CD14-positive monocyte (primary cell): ENCODE measurements around the gene MLLT1. TPM values are rescaled to one million over a fixed set of nuclear protein-coding genes. Genes with fewer than 3 reads are reported as not detected.

Experiments used
- DNase-seq, 3 donors: peaks; one replicate each; pipeline ENCODE4 v3.0.0-alpha.2; 2011 to 2022
- H2AFZ ChIP-seq: 2 replicates; pipeline ENCODE4 v1.6.0; 2012; ENCODE audit warnings: mild to moderate bottlenecking, low read depth, low read length, inconsistent platforms; ENCODE audit not compliant: insufficient read depth, poor library complexity, severe bottlenecking
- H3K27ac ChIP-seq, 2 donors: 1 replicate in 1 of 2; 2 replicates in 1 of 2; pipeline ENCODE4 v1.5.1; 2012 to 2013; ENCODE audit warnings: low read length in 2 of 2, control low read depth in 1 of 2, inconsistent platforms in 1 of 2, low read depth in 1 of 2, mild to moderate bottlenecking in 1 of 2
- H3K27me3 ChIP-seq, 2 donors: one replicate each; pipeline versions ENCODE4 v1.6.0 to v1.6.1; 2011 to 2013; ENCODE audit warnings: low read length in 2 of 2; ENCODE audit not compliant: control insufficient read depth in 2 of 2, insufficient read depth in 2 of 2
- H3K36me3 ChIP-seq, 2 donors: replicated peaks in 1 of 2; 1 replicate in 1 of 2; 2 replicates in 1 of 2; pipeline versions ENCODE4 v1.5.1 to v1.6.1; 2012 to 2013; ENCODE audit warnings: low read length in 2 of 2, control low read depth in 1 of 2, inconsistent platforms in 1 of 2, mild to moderate bottlenecking in 1 of 2; ENCODE audit not compliant: insufficient read depth in 2 of 2, control insufficient read depth in 1 of 2
- H3K4me1 ChIP-seq, 2 donors: 1 replicate in 1 of 2; 2 replicates in 1 of 2; pipeline versions ENCODE4 v1.5.1 to v1.6.1; 2012 to 2013; ENCODE audit warnings: low read length in 2 of 2, control low read depth in 1 of 2, inconsistent platforms in 1 of 2, mild to moderate bottlenecking in 1 of 2, moderate library complexity in 1 of 2; ENCODE audit not compliant: insufficient read depth in 2 of 2, control insufficient read depth in 1 of 2
- H3K4me2 ChIP-seq: replicated peaks from 2 replicates; pipeline ENCODE3; 2012; ENCODE audit warnings: low read length, moderate library complexity, mild to moderate bottlenecking; ENCODE audit not compliant: poor library complexity, severe bottlenecking; ENCODE audit errors: extremely low read depth
- H3K4me3 ChIP-seq, 3 experiments: fragments of 200-600 bp in 1 of 3; sonication (generic) in 1 of 3; replicated peaks in 1 of 3; 1 replicate in 2 of 3; 2 replicates in 1 of 3; pipeline ENCODE4 v1.5.1; 2011 to 2013; ENCODE audit warnings: low read length in 3 of 3, mild to moderate bottlenecking in 3 of 3, control low read depth in 2 of 3, low read depth in 2 of 3, inconsistent platforms in 1 of 3, moderate library complexity in 1 of 3
- H3K79me2 ChIP-seq: 2 replicates; pipeline ENCODE4 v1.6.0; 2012; ENCODE audit warnings: mild to moderate bottlenecking, control low read depth, inconsistent platforms, low read length, moderate library complexity; ENCODE audit not compliant: insufficient read depth
- H3K9ac ChIP-seq: 2 replicates; pipeline ENCODE4 v1.6.0; 2017; ENCODE audit warnings: low read length, mild to moderate bottlenecking; ENCODE audit not compliant: insufficient read depth, poor library complexity, severe bottlenecking
- H3K9me3 ChIP-seq, 2 donors: replicated peaks in 1 of 2; 1 replicate in 1 of 2; 2 replicates in 1 of 2; pipeline versions ENCODE4 v1.5.1 to v1.6.1; 2012 to 2013; ENCODE audit warnings: low read length in 2 of 2, control low read depth in 1 of 2; ENCODE audit not compliant: control insufficient read depth in 1 of 2, insufficient read depth in 1 of 2
- H4K20me1 ChIP-seq: 2 replicates; pipeline ENCODE4 v1.6.0; 2012; ENCODE audit warnings: mild to moderate bottlenecking, low read length, control low read depth, moderate library complexity; ENCODE audit not compliant: insufficient read depth
- H3K27ac Mint-ChIP-seq, 7 donors: one replicate each; pipeline ENCODE4 v1.8.0; 2020; ENCODE audit warnings: mild to moderate bottlenecking in 7 of 7, mixed read lengths in 7 of 7, moderate library complexity in 6 of 7, inconsistent platforms in 2 of 7
- H3K27me3 Mint-ChIP-seq, 3 donors: one replicate each; pipeline ENCODE4 v1.8.0; 2021 to 2022; ENCODE audit warnings: low read depth in 3 of 3, mild to moderate bottlenecking in 3 of 3, mixed read lengths in 3 of 3, moderate library complexity in 3 of 3, inconsistent platforms in 1 of 3
- H3K36me3 Mint-ChIP-seq, 2 donors: one replicate each; pipeline ENCODE4 v1.8.0; 2020; ENCODE audit warnings: mixed read lengths in 2 of 2, inconsistent platforms in 1 of 2, mild to moderate bottlenecking in 1 of 2
- H3K4me1 Mint-ChIP-seq: one replicate; pipeline ENCODE4 v1.8.0; 2020; ENCODE audit warnings: mild to moderate bottlenecking, mixed read lengths
- H3K4me3 Mint-ChIP-seq, 2 donors: one replicate each; pipeline ENCODE4 v1.8.0; 2020; ENCODE audit warnings: mild to moderate bottlenecking in 2 of 2, mixed read lengths in 2 of 2, moderate library complexity in 1 of 2
- H3K9me3 Mint-ChIP-seq, 7 donors: one replicate each; pipeline ENCODE4 v1.8.0; 2020 to 2022; ENCODE audit warnings: mixed read lengths in 7 of 7, mild to moderate bottlenecking in 6 of 7, moderate library complexity in 6 of 7, inconsistent platforms in 2 of 7
- CTCF ChIP-seq: fragments of 200-600 bp; IDR thresholded peaks from one replicate; pipeline ENCODE4 v1.8.0; 2022; ENCODE audit warnings: antibody characterized with exemption, mild to moderate bottlenecking
- WGBS: methylation state at CpG from one replicate; pipeline ENCODE4 v1.1.5; 2013; ENCODE audit warnings: missing lambda C conversion rate; ENCODE audit not compliant: insufficient coverage; 5-methylcytosine and 5-hydroxymethylcytosine counted together
- intact Hi-C, 2 donors: fragments of 100-400 bp; cut with micrococcal nuclease; formaldehyde crosslinking; loops; one replicate each; pipeline versions ENCODE4 v1.15.0 to v1.15.1; 2023
- polyA plus RNA-seq, 3 donors: library from polyadenylated mRNA; depleted of rRNA in 1 of 3; unstranded in 2 of 3; stranded (reverse) in 1 of 3; fragments of 300-500 nt in 2 of 3; fragments of >200 nt in 1 of 3; fragmentation: Illumina TruSeq in 2 of 3; gene quantifications; 1 replicate in 2 of 3; 2 replicates in 1 of 3; pipeline ENCODE4 v1.2.3, GENCODE V29; 2012 to 2021

MLLT1 gene
- polyA plus RNA-seq, 3 donors: 0.65 to 17.3 (median 0.99) TPM

DNA sequence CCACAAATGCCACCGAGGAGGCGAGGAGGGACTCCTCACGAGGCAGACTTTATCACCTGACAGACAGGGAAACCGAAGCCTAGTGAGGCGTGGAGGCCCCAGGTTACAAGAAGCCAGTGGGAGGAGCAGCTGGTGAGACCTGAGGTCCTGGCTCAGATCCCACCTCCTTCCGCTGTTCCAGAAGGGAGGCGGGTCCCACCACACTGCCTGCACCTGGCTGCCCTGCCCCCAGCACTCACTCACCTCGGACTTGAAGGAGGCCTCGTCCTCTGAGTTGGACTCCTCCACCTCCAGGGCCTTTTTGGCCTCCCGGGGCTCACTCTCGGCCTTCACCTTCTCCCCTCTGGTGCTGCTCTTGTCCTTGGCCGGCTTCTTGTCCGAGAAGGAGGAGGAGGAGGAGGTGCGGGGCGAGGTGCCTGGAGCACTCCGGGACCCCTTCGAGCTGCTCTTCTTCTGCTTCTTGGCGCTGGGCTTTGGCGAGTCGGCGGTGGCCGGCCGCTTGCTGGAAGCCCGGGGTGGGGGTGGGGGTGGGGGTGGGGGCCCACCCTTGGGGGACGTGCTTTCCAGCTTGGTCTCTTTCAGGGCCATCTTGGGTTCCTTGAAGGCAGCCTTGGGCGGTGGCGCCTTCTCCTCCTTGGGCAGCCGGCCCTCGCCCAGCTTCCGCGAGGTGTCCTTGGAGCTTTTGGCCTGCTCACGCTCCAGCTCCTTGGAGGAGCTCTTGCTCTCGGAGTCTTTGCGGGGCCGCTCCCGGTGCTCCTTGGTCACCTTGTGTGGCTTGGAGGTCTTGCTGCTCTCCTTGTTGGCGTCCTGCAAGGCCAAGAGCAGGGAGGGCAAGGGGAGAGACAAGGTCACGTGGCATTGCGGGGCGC, 57.7 kb downstream of the MLLT1 start:
- H3K79me2 ChIP-seq: no peaks in the 10 kb centered on the region
- Mint-ChIP-seq H3K4me3 (no peak overlapping the region), H3K36me3 (peaks cover 34 to 75% of the 10 kb centered on the region in 2 donors), H3K27me3 (peaks cover 0 to 3% (median 0%) of the 10 kb centered on the region in 3 donors), H3K27ac (peak overlapping the region in 2 of 7 donors; percentile 13 to 73), H3K4me1 (peaks cover 4% of the 10 kb centered on the region), H3K9me3 (no peaks in the 10 kb centered on the region)
- WGBS: 96% methylated on average over 15 of the region's 40 CpGs
- H3K27me3 ChIP-seq: no peaks in the 10 kb centered on the region
- H2AFZ ChIP-seq: no peak overlapping the region
- H4K20me1 ChIP-seq: peaks cover 57% of the 10 kb centered on the region
- H3K4me2 ChIP-seq: no peak overlapping the region
- no peak overlapping the region for H3K27ac ChIP-seq
- H3K4me3 ChIP-seq: no peak overlapping the region
- H3K9ac ChIP-seq: no peak overlapping the region
- no peaks in the 10 kb centered on the region for H3K9me3 ChIP-seq
- intact Hi-C loops: no loop called here
- H3K36me3 ChIP-seq: peaks cover 69 to 80% of the 10 kb centered on the region in 2 donors
- no peaks in the 10 kb centered on the region for H3K4me1 ChIP-seq
- no peak for DNase-seq
- no peak for TF ChIP-seq CTCF

- Histone ChIP-seq H3K4me1 (no peaks in the 10 kb centered on the region), H3K36me3 (peaks cover 62 to 73% of the 10 kb centered on the region in 2 donors), H2AFZ (no peak overlapping the region), H3K4me2 (no peak overlapping the region), H3K79me2 (no peaks in the 10 kb centered on the region), H4K20me1 (peaks cover 49% of the 10 kb centered on the region), H3K4me3 (no peak overlapping the region), H3K9ac (no peak overlapping the region), H3K27ac (no peak overlapping the region), H3K27me3 (no peaks in the 10 kb centered on the region), H3K9me3 (no peaks in the 10 kb centered on the region)
- peaks cover 4% of the 10 kb centered on the region for H3K4me1 Mint-ChIP-seq
- peaks cover 27 to 71% of the 10 kb centered on the region in 2 donors for H3K36me3 Mint-ChIP-seq
- H3K4me3 Mint-ChIP-seq: no peak overlapping the region
- TF ChIP-seq CTCF: no peak
- peaks cover 0 to 3% (median 0%) of the 10 kb centered on the region in 3 donors for H3K27me3 Mint-ChIP-seq
- H3K27ac Mint-ChIP-seq: peak overlapping the region in 2 of 7 donors; percentile 55 to 63
- DNase-seq: no peak
- intact Hi-C loops: no loop called here
- 97% methylated on average over 11 of the region's 17 CpGs for WGBS
- no peaks in the 10 kb centered on the region for H3K9me3 Mint-ChIP-seq
These were observed 58.4 kb downstream of the MLLT1 start for GRCh38 chr19:6221220-6221877.
